ENCODE results near the gene WIPI1. TPM values are rescaled to one million over a fixed set of nuclear protein-coding genes. Genes with fewer than 3 reads are reported as not detected.

WIPI1 gene
- total RNA-seq, 1 donor from 2014 or later, result 37.3 TPM

DNA sequence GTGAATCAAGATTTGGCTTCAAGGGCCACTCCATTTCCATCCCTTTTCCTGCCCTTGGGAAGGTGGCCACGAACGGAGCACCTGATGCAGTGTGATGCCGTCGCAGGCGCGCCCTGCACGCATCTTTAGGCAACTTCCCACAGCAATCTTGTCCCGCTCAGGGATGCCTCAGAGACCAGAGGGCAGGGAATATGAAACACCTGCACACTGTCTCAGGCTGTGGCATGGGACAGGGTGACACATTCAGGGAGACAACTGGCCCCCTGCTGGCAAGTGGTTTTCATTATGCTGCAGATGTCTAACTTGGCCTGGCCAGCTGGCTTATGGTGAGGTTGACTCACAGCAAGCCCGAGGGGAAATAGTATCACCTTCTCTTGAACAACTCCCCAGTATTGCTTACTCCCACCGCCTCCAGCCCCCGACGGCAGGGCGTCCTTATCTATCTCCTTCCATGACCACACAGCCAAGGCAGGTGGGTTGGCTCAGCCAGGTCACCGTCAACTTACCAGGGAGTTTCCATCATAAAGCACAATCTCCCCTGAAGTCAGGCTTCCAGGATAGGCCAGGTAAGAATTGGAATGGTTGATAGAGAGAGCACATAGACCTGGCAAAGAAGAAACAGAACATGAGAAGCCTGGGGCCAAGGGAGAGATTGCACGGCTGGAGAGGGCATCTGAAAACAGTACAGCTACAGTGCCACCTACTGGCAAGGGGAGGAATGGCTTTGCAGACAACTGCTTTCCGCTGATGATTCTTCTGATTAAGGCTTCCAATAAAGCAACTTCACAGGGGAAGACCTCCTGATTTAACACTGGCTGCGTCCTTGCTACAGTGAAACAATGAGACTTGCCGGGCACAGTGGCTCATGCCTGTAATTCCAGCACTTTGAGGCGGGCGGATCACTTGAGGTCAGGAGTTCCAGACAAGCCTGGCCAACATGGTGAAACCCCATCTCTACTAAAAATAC, 21.1 kb downstream of the WIPI1 start:
- DNase-seq (ENCODE audit: extremely low spot score in 2 of 2), result peak in 1 of 2 donors; percentile 84
- H3K27me3 ChIP-seq, result no peaks in the 10 kb centered on the region
- intact Hi-C loops (cut with DNase I), result loop anchor here (5.0 kb wide), 1 partner anchor 1791 kb away; no protein-coding TSS in a partner anchor
- peak overlapping the region; percentile 36 for H3K27ac ChIP-seq
- TF ChIP-seq POLR2A (IDR thresholded peaks at IDR 0.05) (no peak), POLR2AphosphoS5 (IDR thresholded peaks at IDR 0.05; ENCODE audit: insufficient read depth in 1 of 2, low read depth in 1 of 2) (peak; percentile 23 to 34)
- TF ChIP-seq, protein P1, sequence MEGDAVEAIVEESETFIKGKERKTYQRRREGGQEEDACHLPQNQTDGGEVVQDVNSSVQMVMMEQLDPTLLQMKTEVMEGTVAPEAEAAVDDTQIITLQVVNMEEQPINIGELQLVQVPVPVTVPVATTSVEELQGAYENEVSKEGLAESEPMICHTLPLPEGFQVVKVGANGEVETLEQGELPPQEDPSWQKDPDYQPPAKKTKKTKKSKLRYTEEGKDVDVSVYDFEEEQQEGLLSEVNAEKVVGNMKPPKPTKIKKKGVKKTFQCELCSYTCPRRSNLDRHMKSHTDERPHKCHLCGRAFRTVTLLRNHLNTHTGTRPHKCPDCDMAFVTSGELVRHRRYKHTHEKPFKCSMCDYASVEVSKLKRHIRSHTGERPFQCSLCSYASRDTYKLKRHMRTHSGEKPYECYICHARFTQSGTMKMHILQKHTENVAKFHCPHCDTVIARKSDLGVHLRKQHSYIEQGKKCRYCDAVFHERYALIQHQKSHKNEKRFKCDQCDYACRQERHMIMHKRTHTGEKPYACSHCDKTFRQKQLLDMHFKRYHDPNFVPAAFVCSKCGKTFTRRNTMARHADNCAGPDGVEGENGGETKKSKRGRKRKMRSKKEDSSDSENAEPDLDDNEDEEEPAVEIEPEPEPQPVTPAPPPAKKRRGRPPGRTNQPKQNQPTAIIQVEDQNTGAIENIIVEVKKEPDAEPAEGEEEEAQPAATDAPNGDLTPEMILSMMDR (IDR thresholded peaks at IDR 0.05), result peak; percentile 87 to 94 (median 89)
- H3K4me1 ChIP-seq, result peaks cover 16% of the 10 kb centered on the region
- no peak overlapping the region for H3K4me3 ChIP-seq
- H3K9me3 ChIP-seq, result no peaks in the 10 kb centered on the region
- H3K36me3 ChIP-seq, result peaks cover 0 to 39% of the 10 kb centered on the region in 2 donors

DNA sequence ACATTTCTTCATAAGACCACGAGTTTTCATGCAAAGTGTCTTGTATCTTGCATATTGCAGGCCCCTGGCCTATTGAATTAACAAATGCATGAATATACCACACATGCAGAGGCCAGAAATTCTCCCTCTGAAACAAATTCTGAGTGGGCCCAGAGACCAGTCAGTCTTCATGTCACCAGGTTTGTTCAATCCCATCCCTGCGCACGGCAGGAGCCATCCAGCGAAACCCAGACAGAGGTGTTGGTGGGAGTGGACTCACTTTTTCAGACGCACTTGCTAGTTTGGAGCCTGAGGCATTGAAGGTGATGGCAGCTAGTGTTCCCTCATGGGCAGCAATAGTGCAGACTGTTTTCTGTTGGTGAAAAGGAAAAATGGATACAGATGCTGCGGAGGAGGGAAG, 21.9 kb downstream of the WIPI1 start:
- DNase-seq (ENCODE audit: extremely low spot score in 2 of 2), result peak in 1 of 2 donors; percentile 65
- no peak overlapping the region for H3K27ac ChIP-seq
- intact Hi-C loops (cut with DNase I), result loop anchor here (5.0 kb wide), 1 partner anchor 1792 kb away; no protein-coding TSS in a partner anchor

DNA sequence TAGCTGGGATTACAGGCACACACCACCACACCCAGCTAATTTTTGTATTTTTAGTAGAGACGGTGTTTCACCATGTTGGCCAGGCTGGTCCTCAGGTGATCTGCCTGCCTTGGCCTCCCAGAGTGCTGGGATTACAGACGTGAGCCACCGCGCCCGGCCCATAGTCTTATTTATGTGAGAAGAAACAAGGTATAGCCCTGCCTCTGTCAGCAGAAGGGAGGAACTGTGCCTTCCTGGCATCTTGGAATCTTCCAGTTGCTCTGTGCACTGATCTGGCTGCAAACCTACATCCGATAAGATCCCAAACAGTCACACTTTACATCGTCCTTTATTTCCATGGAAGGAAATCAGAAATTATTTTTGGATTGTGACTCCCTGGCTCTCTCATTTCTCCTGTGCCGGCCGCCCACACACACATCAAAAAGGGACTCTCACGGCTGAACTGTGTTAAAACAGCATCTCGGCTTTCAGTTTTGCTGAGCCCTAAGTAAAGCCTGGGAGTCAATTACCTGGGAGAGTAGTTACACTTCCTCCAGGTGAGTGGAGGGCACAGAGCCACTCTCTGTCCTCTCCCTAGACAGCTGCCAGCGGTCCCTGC, 23.3 kb downstream of the WIPI1 start:
- H3K27me3 ChIP-seq, result no peaks in the 10 kb centered on the region
- peaks cover 0 to 59% of the 10 kb centered on the region in 2 donors for H3K36me3 ChIP-seq
- H3K9me3 ChIP-seq, result no peaks in the 10 kb centered on the region
- DNase-seq (ENCODE audit: extremely low spot score in 2 of 2), result peak in 1 of 2 donors; percentile 72
- no peak overlapping the region for H3K4me3 ChIP-seq
- intact Hi-C loops (cut with DNase I), result no loop called here
- H3K27ac ChIP-seq, result no peak overlapping the region
- TF ChIP-seq, protein P1 (IDR thresholded peaks at IDR 0.05), result no peak
- H3K4me1 ChIP-seq, result peaks cover 16% of the 10 kb centered on the region

More for the DNA sequence above, 21.9 kb downstream of the WIPI1 start:
- Histone ChIP-seq H3K36me3 (peaks cover 0 to 46% of the 10 kb centered on the region in 2 donors), H3K9me3 (no peaks in the 10 kb centered on the region), H3K4me1 (peaks cover 16% of the 10 kb centered on the region), H3K27me3 (no peaks in the 10 kb centered on the region), H3K4me3 (no peak overlapping the region)
- TF ChIP-seq POLR2AphosphoS5 (IDR thresholded peaks at IDR 0.05; ENCODE audit: insufficient read depth in 1 of 2, low read depth in 1 of 2), result no peak
- TF ChIP-seq, protein P1 (IDR thresholded peaks at IDR 0.05), result no peak
- TF ChIP-seq POLR2A (IDR thresholded peaks at IDR 0.05), result no peak

DNA sequence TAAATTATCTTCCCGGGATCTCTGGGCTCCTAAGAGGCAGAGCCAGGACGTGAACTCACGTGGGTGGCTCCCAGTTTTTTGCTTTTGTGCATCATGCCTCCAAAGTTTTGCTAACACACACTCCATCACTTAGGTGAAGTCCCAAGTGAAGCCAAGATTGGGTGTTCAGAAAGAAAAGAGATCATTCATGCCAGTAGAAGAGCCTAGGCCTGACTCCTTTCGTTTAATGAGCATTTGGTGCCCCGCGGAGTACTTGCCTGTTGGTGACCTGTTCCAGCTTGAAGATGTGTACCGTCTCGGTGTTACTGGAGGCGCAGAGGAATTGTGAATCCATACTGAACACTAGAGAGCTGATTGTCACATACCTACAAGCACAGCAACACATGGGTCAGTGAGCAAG, 24.1 kb downstream of the WIPI1 start:
- peak in 1 of 2 donors; percentile 62 for DNase-seq (ENCODE audit: extremely low spot score in 2 of 2)

More for the DNA sequence above, 24.1 kb downstream of the WIPI1 start:
- intact Hi-C loops (cut with DNase I), result no loop called here
- H3K4me1 ChIP-seq, result peaks cover 16% of the 10 kb centered on the region
- no peak for TF ChIP-seq POLR2AphosphoS5 (IDR thresholded peaks at IDR 0.05; ENCODE audit: insufficient read depth in 1 of 2, low read depth in 1 of 2)
- TF ChIP-seq POLR2A (IDR thresholded peaks at IDR 0.05), result no peak
- TF ChIP-seq, protein P1 (IDR thresholded peaks at IDR 0.05), result no peak
- no peaks in the 10 kb centered on the region for H3K9me3 ChIP-seq
- no peaks in the 10 kb centered on the region for H3K27me3 ChIP-seq
- peaks cover 0 to 67% of the 10 kb centered on the region in 2 donors for H3K36me3 ChIP-seq
- H3K4me3 ChIP-seq, result no peak overlapping the region
- no peak overlapping the region for H3K27ac ChIP-seq
